Stimulated activated CD8-positive, alpha-beta memory T cell treated with anti-CD3 and anti-CD28 coated beads, Interleukin-2, amount 100 ng/mL, for 1 hour (primary cell): Measurements from ENCODE around the gene NXPE2.

Experiments
- DNase-seq, 2 donors: peaks; one replicate each; pipeline ENCODE4 v3.0.0-alpha.2; 2020; ENCODE audit warnings: low read depth in 2 of 2

NXPE2 gene

DNA sequence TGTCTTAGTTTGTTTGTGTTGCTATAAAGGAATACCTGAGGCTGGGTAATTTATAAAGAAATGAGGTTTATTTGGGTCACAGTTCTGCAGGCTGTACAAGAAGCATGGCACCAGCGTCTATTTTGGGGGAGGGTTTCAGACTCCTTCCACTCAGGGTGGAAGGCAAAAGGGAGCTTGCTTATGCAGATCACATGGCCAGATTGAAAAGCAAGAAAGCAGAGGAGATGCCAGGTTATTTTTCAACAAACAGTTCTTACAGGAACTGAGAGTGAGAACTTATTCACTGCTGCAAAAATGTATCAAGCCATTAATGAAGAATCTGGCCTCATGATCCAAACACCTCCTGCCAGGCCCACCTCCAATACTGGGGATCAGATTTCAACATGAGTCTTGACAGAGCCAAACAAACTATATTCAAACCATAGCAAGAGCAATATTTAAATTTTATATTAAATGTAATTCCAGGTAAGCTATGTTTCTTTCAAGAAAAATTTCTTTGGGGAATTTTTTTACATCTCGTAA is 66.9 kb downstream of the NXPE2 start:
- DNase-seq = no peak

- DNase-seq = no peak
These were observed 67.7 kb downstream of the NXPE2 start for GRCh38 chr11:114746013-114746412.
